Measurements from ENCODE around the gene ECE1.
A peak's percentile ranks its signal among the peaks of the same experiment; 100 is the strongest.

Gene ECE1

GRCh38 chr1:21337010-21337437, 46.8 kb upstream of the ECE1 start:
- Histone ChIP-seq H3K4me3 (ENCODE audit: control insufficient read depth in 1 of 7, extremely low read depth in 1 of 7, insufficient read depth in 4 of 7, low read depth in 2 of 7, low read length in 6 of 7) (no peak overlapping the region), H3K4me1 (ENCODE audit: control extremely low read depth in 1 of 4, control insufficient read depth in 4 of 4, insufficient read depth in 4 of 4, low read length in 3 of 4) (peaks cover 18 to 77% (median 67%) of the 10 kb centered on the region in 4 experiments)

DNA sequence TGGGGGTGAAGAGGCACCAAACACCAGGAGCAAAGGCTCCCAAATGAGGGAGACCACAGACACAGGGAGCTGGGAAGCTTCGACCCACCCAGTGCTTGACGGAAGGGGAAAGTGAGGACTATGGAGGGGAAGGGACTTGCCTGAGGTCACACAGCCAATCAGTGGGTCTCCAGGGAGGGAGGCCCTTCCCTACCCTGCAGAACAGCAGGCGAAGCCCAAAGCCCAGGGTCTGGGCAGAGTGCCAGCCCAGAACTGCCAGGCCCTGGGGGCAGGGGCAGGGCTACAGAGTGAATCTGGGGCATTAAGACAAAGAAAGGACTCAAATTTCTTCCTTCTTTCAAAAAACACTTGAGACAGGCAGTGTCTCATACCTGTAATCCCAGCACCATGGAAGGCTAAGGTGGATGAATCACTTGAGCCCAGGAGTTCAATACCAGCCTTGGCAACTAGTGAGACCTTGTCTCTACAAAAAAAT, 45.5 kb upstream of the ECE1 start:
- peaks cover 0 to 4% (median 0%) of the 10 kb centered on the region in 5 experiments for H3K27me3 ChIP-seq (replicated peaks in 2 of 5; ENCODE audit: control insufficient read depth in 4 of 5, insufficient read depth in 5 of 5, low read length in 4 of 5)
- no peaks in the 10 kb centered on the region for H3K36me3 ChIP-seq (ENCODE audit: control insufficient read depth in 4 of 4, insufficient read depth in 4 of 4, low read length in 3 of 4)
- ChIA-PET CTCF (interaction anchor here (1.0 to 3.9 kb wide), 9 partner anchors 11 to 81 kb away, joined by 3 to 48 read pairs (median 6); no protein-coding TSS in a partner anchor), POLR2A (interaction anchor here (0.5 to 0.8 kb wide), 2 partner anchors 11 to 33 kb away, joined by 3 to 4 read pairs; no protein-coding TSS in a partner anchor)
- 49% methylated on average over 3 of the region's 3 CpGs for WGBS (ENCODE audit: insufficient coverage)
- H3K4me1 ChIP-seq (ENCODE audit: control extremely low read depth in 1 of 4, control insufficient read depth in 4 of 4, insufficient read depth in 4 of 4, low read length in 3 of 4), result peaks cover 20 to 77% (median 71%) of the 10 kb centered on the region in 4 experiments
- no peak overlapping the region for H3K27ac ChIP-seq (ENCODE audit: insufficient read depth in 1 of 2, low read depth in 1 of 2, low read length in 2 of 2, poor library complexity in 1 of 2, severe bottlenecking in 2 of 2)
- DNase-seq, result peak in 2 of 3 donors; percentile 37 to 38
- no peaks in the 10 kb centered on the region for H3K9me3 ChIP-seq (ENCODE audit: control extremely low read depth in 1 of 5, control insufficient read depth in 4 of 5, insufficient read depth in 2 of 5, low read depth in 1 of 5, low read length in 4 of 5)
- peak overlapping the region in 4 of 7 experiments; percentile 50 to 84 (median 68) for H3K4me3 ChIP-seq (ENCODE audit: control insufficient read depth in 1 of 7, extremely low read depth in 1 of 7, insufficient read depth in 4 of 7, low read depth in 2 of 7, low read length in 6 of 7)

More at GRCh38 chr1:21337010-21337437, 46.8 kb upstream of the ECE1 start:
- CTCF ChIA-PET, result interaction anchor here (0.7 to 3.6 kb wide), 16 partner anchors 8 to 104 kb away, joined by 3 to 35 read pairs (median 5); no protein-coding TSS in a partner anchor
- Histone ChIP-seq H3K36me3 (ENCODE audit: control insufficient read depth in 4 of 4, insufficient read depth in 4 of 4, low read length in 3 of 4) (no peaks in the 10 kb centered on the region), H3K27ac (ENCODE audit: insufficient read depth in 1 of 2, low read depth in 1 of 2, low read length in 2 of 2, poor library complexity in 1 of 2, severe bottlenecking in 2 of 2) (no peak overlapping the region), H3K9me3 (ENCODE audit: control extremely low read depth in 1 of 5, control insufficient read depth in 4 of 5, insufficient read depth in 2 of 5, low read depth in 1 of 5, low read length in 4 of 5) (no peaks in the 10 kb centered on the region), H3K27me3 (replicated peaks in 2 of 5; ENCODE audit: control insufficient read depth in 4 of 5, insufficient read depth in 5 of 5, low read length in 4 of 5) (peaks cover 0 to 7% (median 2%) of the 10 kb centered on the region in 5 experiments)
- DNase-seq, result no peak
- WGBS (ENCODE audit: insufficient coverage), result 92% methylated on average over 7 of the region's 8 CpGs
- POLR2A ChIA-PET, result interaction anchor here (0.6 to 1.2 kb wide), 2 partner anchors 8 to 12 kb away, joined by 3 read pairs; no protein-coding TSS in a partner anchor

GRCh38 chr1:21335088-21335691, 44.9 kb upstream of the ECE1 start:
- 29% methylated on average over 19 of the region's 19 CpGs for WGBS (ENCODE audit: insufficient coverage)
- H3K9me3 ChIP-seq (ENCODE audit: control extremely low read depth in 1 of 5, control insufficient read depth in 4 of 5, insufficient read depth in 2 of 5, low read depth in 1 of 5, low read length in 4 of 5), result no peaks in the 10 kb centered on the region
- DNase-seq, result peak in 2 of 3 donors; percentile 9 to 35
- ChIA-PET POLR2A (interaction anchor here (0.5 to 1.4 kb wide), 3 partner anchors 10 to 33 kb away, joined by 3 to 4 read pairs (median 4); no protein-coding TSS in a partner anchor), CTCF (interaction anchor here (1.0 to 3.9 kb wide), 11 partner anchors 11 to 81 kb away, joined by 3 to 48 read pairs (median 7); no protein-coding TSS in a partner anchor)
- no peaks in the 10 kb centered on the region for H3K36me3 ChIP-seq (ENCODE audit: control insufficient read depth in 4 of 4, insufficient read depth in 4 of 4, low read length in 3 of 4)
- H3K27ac ChIP-seq (ENCODE audit: insufficient read depth in 1 of 2, low read depth in 1 of 2, low read length in 2 of 2, poor library complexity in 1 of 2, severe bottlenecking in 2 of 2), result peak overlapping the region in 1 of 2 experiments; percentile 56
- peaks cover 20 to 75% (median 70%) of the 10 kb centered on the region in 4 experiments for H3K4me1 ChIP-seq (ENCODE audit: control extremely low read depth in 1 of 4, control insufficient read depth in 4 of 4, insufficient read depth in 4 of 4, low read length in 3 of 4)
- peaks cover 0 to 4% (median 0%) of the 10 kb centered on the region in 5 experiments for H3K27me3 ChIP-seq (replicated peaks in 2 of 5; ENCODE audit: control insufficient read depth in 4 of 5, insufficient read depth in 5 of 5, low read length in 4 of 5)
- peak overlapping the region; percentile 11 to 84 (median 56) for H3K4me3 ChIP-seq (ENCODE audit: control insufficient read depth in 1 of 7, extremely low read depth in 1 of 7, insufficient read depth in 4 of 7, low read depth in 2 of 7, low read length in 6 of 7)

GRCh38 chr1:21334214-21335087, 44.2 kb upstream of the ECE1 start:
- H3K27ac ChIP-seq (ENCODE audit: insufficient read depth in 1 of 2, low read depth in 1 of 2, low read length in 2 of 2, poor library complexity in 1 of 2, severe bottlenecking in 2 of 2), result peak overlapping the region; percentile 56
- no peaks in the 10 kb centered on the region for H3K9me3 ChIP-seq (ENCODE audit: control extremely low read depth in 1 of 5, control insufficient read depth in 4 of 5, insufficient read depth in 2 of 5, low read depth in 1 of 5, low read length in 4 of 5)
- ChIA-PET CTCF (interaction anchor here (0.6 to 3.9 kb wide), 20 partner anchors 10 to 108 kb away, joined by 3 to 48 read pairs (median 4); no protein-coding TSS in a partner anchor), POLR2A (interaction anchor here (0.6 to 1.8 kb wide), 5 partner anchors 9 to 79 kb away, joined by 3 to 22 read pairs (median 4); no protein-coding TSS in a partner anchor)
- peak; percentile 99 to 100 (median 100) for DNase-seq
- H3K4me1 ChIP-seq (ENCODE audit: control extremely low read depth in 1 of 4, control insufficient read depth in 4 of 4, insufficient read depth in 4 of 4, low read length in 3 of 4), result peaks cover 20 to 72% (median 64%) of the 10 kb centered on the region in 4 experiments
- under 1% methylated on average over 15 of the region's 20 CpGs for WGBS (ENCODE audit: insufficient coverage)
- peaks cover 0 to 4% (median 0%) of the 10 kb centered on the region in 5 experiments for H3K27me3 ChIP-seq (replicated peaks in 2 of 5; ENCODE audit: control insufficient read depth in 4 of 5, insufficient read depth in 5 of 5, low read length in 4 of 5)
- H3K4me3 ChIP-seq (ENCODE audit: control insufficient read depth in 1 of 7, extremely low read depth in 1 of 7, insufficient read depth in 4 of 7, low read depth in 2 of 7, low read length in 6 of 7), result peak overlapping the region; percentile 11 to 84 (median 56)
- no peaks in the 10 kb centered on the region for H3K36me3 ChIP-seq (ENCODE audit: control insufficient read depth in 4 of 4, insufficient read depth in 4 of 4, low read length in 3 of 4)

- ChIA-PET POLR2A (interaction anchor here (0.6 to 1.8 kb wide), 4 partner anchors 9 to 78 kb away, joined by 3 to 22 read pairs (median 4); no protein-coding TSS in a partner anchor), CTCF (interaction anchor here (0.6 to 3.9 kb wide), 19 partner anchors 9 to 107 kb away, joined by 3 to 48 read pairs (median 4); no protein-coding TSS in a partner anchor)
- Histone ChIP-seq H3K27me3 (replicated peaks in 2 of 5; ENCODE audit: control insufficient read depth in 4 of 5, insufficient read depth in 5 of 5, low read length in 4 of 5) (peaks cover 0 to 4% (median 0%) of the 10 kb centered on the region in 5 experiments), H3K4me3 (ENCODE audit: control insufficient read depth in 1 of 7, extremely low read depth in 1 of 7, insufficient read depth in 4 of 7, low read depth in 2 of 7, low read length in 6 of 7) (peak overlapping the region in 1 of 7 experiments; percentile 32), H3K9me3 (ENCODE audit: control extremely low read depth in 1 of 5, control insufficient read depth in 4 of 5, insufficient read depth in 2 of 5, low read depth in 1 of 5, low read length in 4 of 5) (no peaks in the 10 kb centered on the region), H3K36me3 (ENCODE audit: control insufficient read depth in 4 of 4, insufficient read depth in 4 of 4, low read length in 3 of 4) (no peaks in the 10 kb centered on the region), H3K27ac (ENCODE audit: insufficient read depth in 1 of 2, low read depth in 1 of 2, low read length in 2 of 2, poor library complexity in 1 of 2, severe bottlenecking in 2 of 2) (no peak overlapping the region), H3K4me1 (ENCODE audit: control extremely low read depth in 1 of 4, control insufficient read depth in 4 of 4, insufficient read depth in 4 of 4, low read length in 3 of 4) (peaks cover 20 to 72% (median 62%) of the 10 kb centered on the region in 4 experiments)
- DNase-seq, result no peak
- WGBS (ENCODE audit: insufficient coverage), result 83% methylated on average over 5 of the region's 5 CpGs
Measured at GRCh38 chr1:21333824-21334213, 43.6 kb upstream of the ECE1 start.

- 47% methylated on average over 4 of the region's 8 CpGs for WGBS (ENCODE audit: insufficient coverage)
- DNase-seq, result no peak
- Histone ChIP-seq H3K36me3 (ENCODE audit: control insufficient read depth in 4 of 4, insufficient read depth in 4 of 4, low read length in 3 of 4) (no peaks in the 10 kb centered on the region), H3K27me3 (replicated peaks in 2 of 5; ENCODE audit: control insufficient read depth in 4 of 5, insufficient read depth in 5 of 5, low read length in 4 of 5) (peaks cover 0 to 2% (median 0%) of the 10 kb centered on the region in 5 experiments), H3K27ac (ENCODE audit: insufficient read depth in 1 of 2, low read depth in 1 of 2, low read length in 2 of 2, poor library complexity in 1 of 2, severe bottlenecking in 2 of 2) (no peak overlapping the region), H3K9me3 (ENCODE audit: control extremely low read depth in 1 of 5, control insufficient read depth in 4 of 5, insufficient read depth in 2 of 5, low read depth in 1 of 5, low read length in 4 of 5) (no peaks in the 10 kb centered on the region), H3K4me3 (ENCODE audit: control insufficient read depth in 1 of 7, extremely low read depth in 1 of 7, insufficient read depth in 4 of 7, low read depth in 2 of 7, low read length in 6 of 7) (no peak overlapping the region), H3K4me1 (ENCODE audit: control extremely low read depth in 1 of 4, control insufficient read depth in 4 of 4, insufficient read depth in 4 of 4, low read length in 3 of 4) (peaks cover 18 to 61% (median 52%) of the 10 kb centered on the region in 4 experiments)
- ChIA-PET POLR2A (interaction anchor here (0.5 to 1.8 kb wide), 4 partner anchors 8 to 105 kb away, joined by 3 to 22 read pairs (median 4); no protein-coding TSS in a partner anchor), CTCF (interaction anchor here (1.3 to 3.9 kb wide), 4 partner anchors 8 to 67 kb away, joined by 3 to 48 read pairs (median 6); no protein-coding TSS in a partner anchor)
Measured at GRCh38 chr1:21332554-21333311, 42.5 kb upstream of the ECE1 start.
